Measurements from ENCODE around the gene DARS1.

- no peak for TF ChIP-seq CTCF (IDR thresholded peaks at IDR 0.05)
- no peak for TF ChIP-seq POLR2A (IDR thresholded peaks at IDR 0.05)
These were observed 6.4 kb upstream of the DARS1 start for GRCh38 chr2:135991861-135992260.
